ENCODE measurements around the gene CDC27.
"Not testable (repeated sequence)": the region's sequence is repeated elsewhere in the genome, so short reads cannot be mapped to it uniquely, and the experiment has no call there.

The CDC27 gene

DNA sequence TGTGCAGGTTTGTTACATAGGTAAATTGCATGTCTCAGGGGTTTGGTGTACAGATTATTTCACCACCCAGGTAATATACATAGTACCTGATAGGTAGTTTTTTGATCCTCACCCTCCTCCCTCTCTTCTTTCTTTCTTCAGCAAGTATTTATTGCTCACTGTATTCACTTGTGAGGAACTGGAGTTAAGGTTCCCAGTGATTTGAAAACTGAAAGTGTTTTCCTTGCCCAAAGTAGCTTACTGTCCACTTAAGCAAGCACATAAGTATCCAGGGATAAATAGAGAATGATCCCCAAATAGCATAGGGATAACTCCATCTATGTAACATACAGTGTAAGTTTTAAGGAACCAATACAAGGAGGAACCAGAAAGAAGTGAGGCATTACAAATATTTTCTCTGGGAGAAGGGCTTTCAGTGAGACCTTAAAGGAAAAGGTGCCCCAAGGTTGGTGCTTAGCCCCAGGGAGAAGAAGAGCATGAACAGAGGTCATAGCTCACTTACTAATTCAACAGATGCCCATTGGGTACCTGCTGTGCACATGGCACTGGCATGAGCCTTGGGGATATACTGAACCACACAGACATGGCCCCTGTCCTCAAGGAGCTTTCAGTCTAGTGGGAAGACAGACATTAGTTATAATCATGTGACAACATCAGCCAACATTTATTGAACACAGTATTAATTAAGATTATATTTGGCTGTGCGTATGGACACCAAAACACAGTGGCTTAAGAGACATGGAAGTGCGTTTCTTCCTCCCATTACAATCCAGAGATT, 37.0 kb upstream of the CDC27 start:
- Histone ChIP-seq H3K56ac (ENCODE audit: low read length) (no peak overlapping the region), H3K79me1 (ENCODE audit: low read length) (no peaks in the 10 kb centered on the region), H3K79me2 (ENCODE audit: control insufficient read depth, insufficient read depth, low read length) (no peaks in the 10 kb centered on the region), H3K18ac (ENCODE audit: low read length) (no peak overlapping the region), H3K4me1 (ENCODE audit: control insufficient read depth, low read depth, low read length) (peaks cover 2% of the 10 kb centered on the region), H3K4me2 (ENCODE audit: low read length) (no peak overlapping the region), H3K36me3 (ENCODE audit: control insufficient read depth, insufficient read depth, low read length) (no peaks in the 10 kb centered on the region), H3K27me3 (ENCODE audit: insufficient read depth, low read length, poor library complexity) (no peaks in the 10 kb centered on the region), H3K27ac (ENCODE audit: low read depth, low read length) (no peak overlapping the region), H4K5ac (ENCODE audit: low read length) (no peak overlapping the region), H2AK5ac (ENCODE audit: low read length) (no peak overlapping the region), H3K9ac (ENCODE audit: low read length) (no peak overlapping the region), H3K4me3 (ENCODE audit: low read length) (no peak overlapping the region), H2BK15ac (replicated peaks; ENCODE audit: low read depth) (no peak overlapping the region), H2BK120ac (ENCODE audit: low read depth, low read length) (no peak overlapping the region), H2BK5ac (ENCODE audit: low read length) (no peak overlapping the region), H3K4ac (ENCODE audit: low read depth, low read length) (no peak overlapping the region), H3K23ac (ENCODE audit: low read length) (no peak overlapping the region), H4K8ac (ENCODE audit: low read depth, low read length) (no peak overlapping the region)
- no peak for DNase-seq
- WGBS (ENCODE audit: extremely low coverage, insufficient coverage, low lambda C conversion rate) = no CpG with 5 or more reads among the region's 2 CpGs

DNA sequence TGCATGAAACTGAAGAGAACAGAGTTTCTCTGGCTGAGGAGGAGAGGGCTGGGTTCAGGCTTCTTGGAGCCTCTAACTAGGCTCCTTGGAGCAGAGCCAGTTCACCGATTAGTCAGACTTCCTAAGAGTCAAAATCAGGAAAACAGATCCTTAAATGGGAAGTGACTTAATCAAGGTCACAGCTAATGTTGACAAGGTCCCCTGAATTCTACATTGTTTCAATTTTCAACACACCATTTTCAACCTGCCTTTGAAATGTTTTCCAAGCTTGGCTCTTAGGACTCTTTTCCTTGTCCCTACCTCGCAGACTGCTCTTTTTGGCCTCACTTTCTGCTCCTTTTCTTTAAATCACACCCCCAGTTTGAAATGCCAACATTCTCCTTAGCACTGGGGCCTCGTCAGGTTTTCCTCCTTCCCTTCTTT, 36.4 kb upstream of the CDC27 start:
- no CpG with 5 or more reads among the region's 3 CpGs for WGBS (ENCODE audit: extremely low coverage, insufficient coverage, low lambda C conversion rate)
- no peak overlapping the region for H2BK5ac ChIP-seq (ENCODE audit: low read length)
- no peak overlapping the region for H3K27ac ChIP-seq (ENCODE audit: low read depth, low read length)
- no peak overlapping the region for H4K8ac ChIP-seq (ENCODE audit: low read depth, low read length)
- peaks cover 4% of the 10 kb centered on the region for H3K4me1 ChIP-seq (ENCODE audit: control insufficient read depth, low read depth, low read length)
- H3K4ac ChIP-seq (ENCODE audit: low read depth, low read length) = no peak overlapping the region
- H2AK5ac ChIP-seq (ENCODE audit: low read length) = no peak overlapping the region
- H3K79me1 ChIP-seq (ENCODE audit: low read length) = no peaks in the 10 kb centered on the region
- no peak for DNase-seq
- no peak overlapping the region for H3K18ac ChIP-seq (ENCODE audit: low read length)
- no peak overlapping the region for H3K4me3 ChIP-seq (ENCODE audit: low read length)
- H3K23ac ChIP-seq (ENCODE audit: low read length) = no peak overlapping the region
- H3K9ac ChIP-seq (ENCODE audit: low read length) = no peak overlapping the region
- H3K56ac ChIP-seq (ENCODE audit: low read length) = no peak overlapping the region
- no peak overlapping the region for H2BK15ac ChIP-seq (replicated peaks; ENCODE audit: low read depth)
- H3K27me3 ChIP-seq (ENCODE audit: insufficient read depth, low read length, poor library complexity) = no peaks in the 10 kb centered on the region
- no peak overlapping the region for H2BK120ac ChIP-seq (ENCODE audit: low read depth, low read length)
- H3K4me2 ChIP-seq (ENCODE audit: low read length) = no peak overlapping the region
- no peaks in the 10 kb centered on the region for H3K36me3 ChIP-seq (ENCODE audit: control insufficient read depth, insufficient read depth, low read length)
- H3K79me2 ChIP-seq (ENCODE audit: control insufficient read depth, insufficient read depth, low read length) = no peaks in the 10 kb centered on the region
- H4K5ac ChIP-seq (ENCODE audit: low read length) = no peak overlapping the region

DNA sequence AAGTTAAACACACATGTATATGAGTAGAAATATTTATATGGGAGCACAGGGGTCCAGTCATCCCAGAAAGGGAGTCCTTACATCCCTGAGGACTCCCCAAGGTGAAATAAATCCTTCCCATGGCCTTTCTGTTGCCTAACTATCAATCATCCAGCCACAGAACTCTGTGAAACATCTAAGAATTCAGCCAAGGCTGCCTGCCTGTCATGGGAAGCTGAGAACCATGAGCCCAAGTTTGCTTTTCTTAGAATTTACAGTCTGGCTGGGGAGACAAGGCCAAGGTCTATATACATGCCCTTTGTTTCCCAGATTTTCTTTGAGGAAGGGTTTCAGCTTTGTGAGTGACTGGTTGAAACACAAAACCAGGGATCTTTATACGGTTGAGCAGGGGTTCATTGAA, 35.9 kb upstream of the CDC27 start:
- Histone ChIP-seq H3K27me3 (ENCODE audit: insufficient read depth, low read length, poor library complexity) (no peaks in the 10 kb centered on the region), H2BK120ac (ENCODE audit: low read depth, low read length) (no peak overlapping the region), H4K8ac (ENCODE audit: low read depth, low read length) (no peak overlapping the region), H3K56ac (ENCODE audit: low read length) (no peak overlapping the region), H2AK5ac (ENCODE audit: low read length) (no peak overlapping the region), H3K27ac (ENCODE audit: low read depth, low read length) (no peak overlapping the region), H3K23ac (ENCODE audit: low read length) (no peak overlapping the region), H3K79me2 (ENCODE audit: control insufficient read depth, insufficient read depth, low read length) (no peaks in the 10 kb centered on the region), H4K5ac (ENCODE audit: low read length) (no peak overlapping the region), H3K4me1 (ENCODE audit: control insufficient read depth, low read depth, low read length) (peaks cover 4% of the 10 kb centered on the region), H3K18ac (ENCODE audit: low read length) (no peak overlapping the region), H3K79me1 (ENCODE audit: low read length) (no peaks in the 10 kb centered on the region), H2BK5ac (ENCODE audit: low read length) (no peak overlapping the region), H3K4me3 (ENCODE audit: low read length) (no peak overlapping the region), H3K36me3 (ENCODE audit: control insufficient read depth, insufficient read depth, low read length) (no peaks in the 10 kb centered on the region), H3K9ac (ENCODE audit: low read length) (no peak overlapping the region), H3K4me2 (ENCODE audit: low read length) (no peak overlapping the region), H2BK15ac (replicated peaks; ENCODE audit: low read depth) (no peak overlapping the region), H3K4ac (ENCODE audit: low read depth, low read length) (no peak overlapping the region)
- no peak for DNase-seq
- WGBS (ENCODE audit: extremely low coverage, insufficient coverage, low lambda C conversion rate) = no CpG with 5 or more reads among the region's 1 CpG

DNA sequence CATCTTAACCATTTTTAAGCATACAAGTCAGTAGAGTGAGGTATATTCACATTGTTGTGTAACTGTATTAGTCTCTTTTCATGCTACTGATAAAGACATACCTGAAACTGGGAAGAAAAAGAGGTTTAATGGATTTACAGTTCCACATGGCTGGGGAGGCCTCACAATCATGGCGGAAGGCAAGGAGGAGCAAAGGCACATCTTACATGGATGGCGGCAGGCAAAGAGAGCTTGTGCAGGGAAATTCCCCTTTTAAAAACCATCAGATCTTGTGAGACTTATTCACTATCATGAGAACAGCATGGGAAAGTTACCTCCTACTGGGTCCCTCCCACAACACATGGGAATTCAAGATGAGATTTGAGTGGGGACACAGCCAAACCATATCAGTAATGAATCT, 35.0 kb upstream of the CDC27 start:
- not testable (repeated sequence) for H2BK120ac ChIP-seq (ENCODE audit: low read depth, low read length); H4K8ac ChIP-seq (ENCODE audit: low read depth, low read length); H2AK5ac ChIP-seq (ENCODE audit: low read length); H3K27me3 ChIP-seq (ENCODE audit: insufficient read depth, low read length, poor library complexity); H3K4me1 ChIP-seq (ENCODE audit: control insufficient read depth, low read depth, low read length); H2BK15ac ChIP-seq (replicated peaks; ENCODE audit: low read depth); H2BK5ac ChIP-seq (ENCODE audit: low read length); H3K27ac ChIP-seq (ENCODE audit: low read depth, low read length); H3K36me3 ChIP-seq (ENCODE audit: control insufficient read depth, insufficient read depth, low read length); H3K4me2 ChIP-seq (ENCODE audit: low read length); H3K4me3 ChIP-seq (ENCODE audit: low read length); H3K79me1 ChIP-seq (ENCODE audit: low read length); DNase-seq; H3K9ac ChIP-seq (ENCODE audit: low read length); H3K23ac ChIP-seq (ENCODE audit: low read length); H4K5ac ChIP-seq (ENCODE audit: low read length); H3K56ac ChIP-seq (ENCODE audit: low read length); H3K79me2 ChIP-seq (ENCODE audit: control insufficient read depth, insufficient read depth, low read length); H3K4ac ChIP-seq (ENCODE audit: low read depth, low read length); H3K18ac ChIP-seq (ENCODE audit: low read length)
- WGBS (ENCODE audit: extremely low coverage, insufficient coverage, low lambda C conversion rate) = no CpG with 5 or more reads among the region's 2 CpGs

DNA sequence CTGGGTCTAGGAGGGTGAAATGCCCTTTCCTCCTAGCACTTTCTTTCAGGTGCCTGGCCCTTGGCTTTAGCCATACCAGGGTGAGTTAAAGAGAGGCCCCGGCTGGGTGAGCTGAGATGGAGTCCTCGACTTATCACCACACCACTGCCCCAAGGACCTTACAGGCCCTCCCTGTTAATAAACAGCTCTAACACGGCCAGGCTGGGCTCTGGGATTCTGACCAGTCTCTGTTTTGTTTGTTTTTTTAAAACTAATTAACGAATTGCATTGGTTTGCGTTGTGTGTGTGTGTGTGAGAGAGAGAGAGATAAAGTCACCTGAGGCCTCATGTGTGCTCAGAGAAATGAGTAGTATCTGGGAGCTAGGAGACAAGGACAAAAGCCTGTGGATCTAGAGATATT, 34.4 kb upstream of the CDC27 start:
- DNase-seq = no peak
- H2BK5ac ChIP-seq (ENCODE audit: low read length) = no peak overlapping the region
- no peak overlapping the region for H3K4ac ChIP-seq (ENCODE audit: low read depth, low read length)
- no peak overlapping the region for H3K27ac ChIP-seq (ENCODE audit: low read depth, low read length)
- no peak overlapping the region for H3K23ac ChIP-seq (ENCODE audit: low read length)
- no peak overlapping the region for H2BK15ac ChIP-seq (replicated peaks; ENCODE audit: low read depth)
- H3K4me2 ChIP-seq (ENCODE audit: low read length) = no peak overlapping the region
- H3K9ac ChIP-seq (ENCODE audit: low read length) = no peak overlapping the region
- no peak overlapping the region for H4K8ac ChIP-seq (ENCODE audit: low read depth, low read length)
- H3K36me3 ChIP-seq (ENCODE audit: control insufficient read depth, insufficient read depth, low read length) = no peaks in the 10 kb centered on the region
- H4K5ac ChIP-seq (ENCODE audit: low read length) = no peak overlapping the region
- no peak overlapping the region for H3K18ac ChIP-seq (ENCODE audit: low read length)
- H3K4me3 ChIP-seq (ENCODE audit: low read length) = no peak overlapping the region
- no peaks in the 10 kb centered on the region for H3K79me1 ChIP-seq (ENCODE audit: low read length)
- H3K27me3 ChIP-seq (ENCODE audit: insufficient read depth, low read length, poor library complexity) = no peaks in the 10 kb centered on the region
- WGBS (ENCODE audit: extremely low coverage, insufficient coverage, low lambda C conversion rate) = no CpG with 5 or more reads among the region's 5 CpGs
- peaks cover 6% of the 10 kb centered on the region for H3K4me1 ChIP-seq (ENCODE audit: control insufficient read depth, low read depth, low read length)
- no peak overlapping the region for H2BK120ac ChIP-seq (ENCODE audit: low read depth, low read length)
- H2AK5ac ChIP-seq (ENCODE audit: low read length) = no peak overlapping the region
- H3K79me2 ChIP-seq (ENCODE audit: control insufficient read depth, insufficient read depth, low read length) = no peaks in the 10 kb centered on the region
- no peak overlapping the region for H3K56ac ChIP-seq (ENCODE audit: low read length)

DNA sequence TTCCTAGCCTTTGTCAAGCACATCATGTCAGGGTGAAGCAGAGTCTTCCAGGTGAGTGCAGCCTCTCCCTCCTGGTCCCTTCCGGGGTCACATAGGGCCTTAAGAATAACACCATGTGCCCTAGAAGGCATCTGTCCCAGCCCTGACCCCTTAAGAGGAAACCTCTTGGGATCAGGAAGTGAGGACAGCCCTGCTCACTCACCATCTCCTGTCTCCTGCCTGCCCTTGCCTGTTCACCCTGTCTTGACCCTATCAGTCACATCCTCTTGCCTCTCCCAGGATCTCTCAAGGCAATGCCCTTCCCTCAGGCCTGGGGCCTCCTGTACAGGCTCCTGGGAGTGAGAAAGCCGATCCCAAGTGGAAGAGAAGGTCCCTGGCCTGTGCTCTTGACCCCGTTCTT, 33.9 kb upstream of the CDC27 start:
- DNase-seq = no peak
- Histone ChIP-seq H3K23ac (ENCODE audit: low read length) (no peak overlapping the region), H2BK5ac (ENCODE audit: low read length) (no peak overlapping the region), H4K8ac (ENCODE audit: low read depth, low read length) (no peak overlapping the region), H3K36me3 (ENCODE audit: control insufficient read depth, insufficient read depth, low read length) (no peaks in the 10 kb centered on the region), H3K27me3 (ENCODE audit: insufficient read depth, low read length, poor library complexity) (no peaks in the 10 kb centered on the region), H4K5ac (ENCODE audit: low read length) (no peak overlapping the region), H2AK5ac (ENCODE audit: low read length) (no peak overlapping the region), H3K4me3 (ENCODE audit: low read length) (no peak overlapping the region), H3K4me1 (ENCODE audit: control insufficient read depth, low read depth, low read length) (peaks cover 6% of the 10 kb centered on the region), H2BK120ac (ENCODE audit: low read depth, low read length) (no peak overlapping the region), H3K4ac (ENCODE audit: low read depth, low read length) (no peak overlapping the region), H3K18ac (ENCODE audit: low read length) (no peak overlapping the region), H3K56ac (ENCODE audit: low read length) (no peak overlapping the region), H2BK15ac (replicated peaks; ENCODE audit: low read depth) (no peak overlapping the region), H3K4me2 (ENCODE audit: low read length) (no peak overlapping the region), H3K79me1 (ENCODE audit: low read length) (no peaks in the 10 kb centered on the region), H3K27ac (ENCODE audit: low read depth, low read length) (no peak overlapping the region), H3K9ac (ENCODE audit: low read length) (no peak overlapping the region), H3K79me2 (ENCODE audit: control insufficient read depth, insufficient read depth, low read length) (no peaks in the 10 kb centered on the region)
- no CpG with 5 or more reads among the region's 3 CpGs for WGBS (ENCODE audit: extremely low coverage, insufficient coverage, low lambda C conversion rate)

Data from mesendoderm (in vitro differentiated cells).